Smooth muscle cell (in vitro differentiated cells): ENCODE measurements around the gene VWA7. TPM values are rescaled to one million over a fixed set of nuclear protein-coding genes. Genes with fewer than 3 reads are reported as not detected.

ENCODE experiments used
- DNase-seq: peaks from one replicate; lab custom pipeline; 2025; ENCODE audit not compliant: unreplicated experiment; lab: John Stamatoyannopoulos, UW
- H2AFZ ChIP-seq: fragments of 200-600 bp; sonication (generic); 2 replicates; pipeline ENCODE4 v1.6.0; 2016; ENCODE audit warnings: antibody characterized with exemption, low read depth, mild to moderate bottlenecking
- H3F3A ChIP-seq: fragments of 200-600 bp; sonication (generic); 2 replicates; pipeline ENCODE4 v1.6.0; 2017; ENCODE audit warnings: antibody characterized with exemption, low read depth
- H3K27ac ChIP-seq: fragments of 200-600 bp; sonication (generic); 2 replicates; pipeline ENCODE4 v1.5.1; 2016; ENCODE audit warnings: low read depth, mild to moderate bottlenecking
- H3K27me3 ChIP-seq: fragments of 200-600 bp; sonication (generic); 2 replicates; pipeline ENCODE4 v1.6.1; 2016; ENCODE audit warnings: low read depth, mild to moderate bottlenecking
- H3K36me3 ChIP-seq: fragments of 200-600 bp; sonication (generic); 2 replicates; pipeline ENCODE4 v1.5.1; 2016; ENCODE audit warnings: low read depth
- H3K4me1 ChIP-seq: fragments of 200-600 bp; sonication (generic); 2 replicates; pipeline ENCODE4 v1.5.1; 2016; ENCODE audit warnings: low read depth
- H3K4me2 ChIP-seq: fragments of 200-600 bp; sonication (generic); 2 replicates; pipeline ENCODE4 v1.6.0; 2016; ENCODE audit warnings: mild to moderate bottlenecking
- H3K4me3 ChIP-seq: fragments of 200-600 bp; sonication (generic); 2 replicates; pipeline ENCODE4 v1.5.1; 2016; ENCODE audit warnings: mild to moderate bottlenecking
- H3K79me2 ChIP-seq: fragments of 200-600 bp; sonication (generic); 2 replicates; pipeline ENCODE4 v1.6.0; 2016; ENCODE audit warnings: low read depth, mild to moderate bottlenecking
- H3K9ac ChIP-seq: fragments of 200-600 bp; sonication (generic); 2 replicates; pipeline ENCODE4 v1.6.0; 2016; ENCODE audit warnings: low read depth
- H3K9me3 ChIP-seq: fragments of 200-600 bp; sonication (generic); replicated peaks from 2 replicates; pipeline ENCODE4 v1.5.1; 2016; ENCODE audit warnings: low read depth
- H4K20me1 ChIP-seq: fragments of 200-600 bp; sonication (generic); 2 replicates; pipeline ENCODE4 v1.6.0; 2016; ENCODE audit warnings: low read depth
- WGBS: methylation state at CpG from one replicate; pipeline ENCODE4 v1.1.7; 2016; ENCODE audit warnings: low lambda C conversion rate; 5-methylcytosine and 5-hydroxymethylcytosine counted together
- polyA plus RNA-seq: library from polyadenylated mRNA; unstranded; fragments of >200 nt; fragmentation: Nextera tagmentation; extraction: Ambion mirVana; gene quantifications from 2 replicates; pipeline ENCODE4 v1.2.1, GENCODE V29; 2016
- total RNA-seq: library from RNA; depleted of rRNA; stranded (reverse); fragments of >200 nt; gene quantifications from 2 replicates; pipeline ENCODE4 v1.2.3, GENCODE V29; 2014
- TF ChIP-seq, protein P1 (sequence below): fragments of 200-600 bp; sonication (generic); IDR thresholded peaks from 2 replicates; pipeline ENCODE4 v1.5.1; 2017; ENCODE audit warnings: borderline replicate concordance, mild to moderate bottlenecking, antibody characterized with exemption; ENCODE audit not compliant: insufficient read depth, poor library complexity, severe bottlenecking

VWA7 gene
- total and polyA plus RNA-seq, 2 experiments from 2014 or later, result 0.08 to 0.58 TPM

DNA sequence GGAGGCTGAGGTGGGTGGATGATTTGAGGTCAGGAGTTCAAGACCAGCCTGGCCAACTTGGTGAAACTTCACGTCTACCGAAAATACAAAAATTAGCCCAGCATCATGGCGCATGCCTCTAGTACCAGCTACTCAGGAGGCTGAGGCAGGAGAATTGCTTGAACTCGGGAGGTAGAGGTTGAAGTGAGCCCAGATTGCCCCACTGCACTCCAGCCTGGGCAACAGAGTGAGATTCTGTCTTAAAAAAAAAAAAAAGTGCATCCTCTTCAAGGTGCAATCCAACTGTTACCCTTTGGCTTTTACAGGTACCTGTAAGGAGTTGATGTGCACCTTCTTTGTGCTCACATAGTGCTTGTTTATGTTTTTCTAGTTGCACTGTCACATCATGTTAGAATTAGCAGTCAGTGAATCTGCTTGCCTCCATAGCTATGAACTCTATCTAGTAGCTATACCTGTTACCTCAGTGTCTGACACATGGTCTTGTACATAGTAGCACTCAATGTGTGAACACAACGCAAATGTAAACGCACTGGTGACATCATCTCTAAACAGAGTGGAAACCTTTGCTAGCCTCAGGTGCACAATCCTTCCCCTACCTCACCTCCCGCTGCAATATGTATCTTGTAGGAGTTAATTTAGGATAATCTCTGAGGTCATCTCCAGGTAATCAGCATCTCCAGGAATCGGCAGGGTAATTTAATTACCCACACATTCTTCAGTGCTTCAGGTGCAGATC lies 27.7 kb downstream of the VWA7 start:
- H3K4me3 ChIP-seq, result no peak overlapping the region
- no peaks in the 10 kb centered on the region for H3K36me3 ChIP-seq
- DNase-seq, result no peak
- H3K9ac ChIP-seq, result no peak overlapping the region
- no peaks in the 10 kb centered on the region for H3K27me3 ChIP-seq
- TF ChIP-seq, protein P1, sequence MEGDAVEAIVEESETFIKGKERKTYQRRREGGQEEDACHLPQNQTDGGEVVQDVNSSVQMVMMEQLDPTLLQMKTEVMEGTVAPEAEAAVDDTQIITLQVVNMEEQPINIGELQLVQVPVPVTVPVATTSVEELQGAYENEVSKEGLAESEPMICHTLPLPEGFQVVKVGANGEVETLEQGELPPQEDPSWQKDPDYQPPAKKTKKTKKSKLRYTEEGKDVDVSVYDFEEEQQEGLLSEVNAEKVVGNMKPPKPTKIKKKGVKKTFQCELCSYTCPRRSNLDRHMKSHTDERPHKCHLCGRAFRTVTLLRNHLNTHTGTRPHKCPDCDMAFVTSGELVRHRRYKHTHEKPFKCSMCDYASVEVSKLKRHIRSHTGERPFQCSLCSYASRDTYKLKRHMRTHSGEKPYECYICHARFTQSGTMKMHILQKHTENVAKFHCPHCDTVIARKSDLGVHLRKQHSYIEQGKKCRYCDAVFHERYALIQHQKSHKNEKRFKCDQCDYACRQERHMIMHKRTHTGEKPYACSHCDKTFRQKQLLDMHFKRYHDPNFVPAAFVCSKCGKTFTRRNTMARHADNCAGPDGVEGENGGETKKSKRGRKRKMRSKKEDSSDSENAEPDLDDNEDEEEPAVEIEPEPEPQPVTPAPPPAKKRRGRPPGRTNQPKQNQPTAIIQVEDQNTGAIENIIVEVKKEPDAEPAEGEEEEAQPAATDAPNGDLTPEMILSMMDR, result no peak
- H4K20me1 ChIP-seq, result no peaks in the 10 kb centered on the region
- H3K9me3 ChIP-seq, result no peaks in the 10 kb centered on the region
- no peak overlapping the region for H3K27ac ChIP-seq
- no peak overlapping the region for H2AFZ ChIP-seq
- H3K4me1 ChIP-seq, result peaks cover 2% of the 10 kb centered on the region
- WGBS, result 92% methylated on average over 8 of the region's 8 CpGs
- no peak overlapping the region for H3K4me2 ChIP-seq
- no peaks in the 10 kb centered on the region for H3F3A ChIP-seq
- H3K79me2 ChIP-seq, result no peaks in the 10 kb centered on the region

DNA sequence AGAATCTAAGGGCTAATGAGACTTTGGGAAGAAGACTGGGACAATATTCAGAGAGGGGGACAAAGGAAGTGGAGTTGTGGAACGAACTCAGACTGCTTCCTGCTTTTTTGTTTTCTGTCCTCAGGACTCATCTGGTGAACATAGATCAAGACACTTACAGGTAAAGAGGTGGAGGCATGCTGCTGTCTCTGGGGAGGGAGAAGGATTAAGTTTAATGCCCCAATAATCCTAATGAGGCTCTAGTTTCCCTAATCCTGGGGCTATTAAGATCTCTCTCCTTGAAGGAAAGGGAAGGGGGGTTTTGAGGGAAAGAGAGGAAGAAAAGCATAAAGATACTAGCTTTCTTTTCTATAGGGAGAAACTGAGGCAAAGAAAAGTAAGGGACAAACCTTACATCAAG lies 32.7 kb downstream of the VWA7 start:
- TF ChIP-seq, protein P1, result no peak
- Histone ChIP-seq H3K79me2 (no peaks in the 10 kb centered on the region), H3K27ac (no peak overlapping the region), H3K4me2 (no peak overlapping the region), H3K9me3 (no peaks in the 10 kb centered on the region), H3K4me1 (peaks cover 20% of the 10 kb centered on the region), H4K20me1 (no peaks in the 10 kb centered on the region), H3K36me3 (no peaks in the 10 kb centered on the region), H3K27me3 (no peaks in the 10 kb centered on the region), H2AFZ (no peak overlapping the region), H3K9ac (no peak overlapping the region), H3F3A (no peaks in the 10 kb centered on the region), H3K4me3 (no peak overlapping the region)
- 92% methylated on average over 1 of the region's 1 CpG for WGBS
- no peak for DNase-seq

GRCh38 chr6:31742894-31743293 lies 34.2 kb downstream of the VWA7 start:
- no peaks in the 10 kb centered on the region for H3K79me2 ChIP-seq
- TF ChIP-seq, protein P1, result no peak
- no peak overlapping the region for H3K9ac ChIP-seq
- H4K20me1 ChIP-seq, result no peaks in the 10 kb centered on the region
- no peaks in the 10 kb centered on the region for H3K36me3 ChIP-seq
- no peaks in the 10 kb centered on the region for H3K27me3 ChIP-seq
- no peaks in the 10 kb centered on the region for H3K9me3 ChIP-seq
- H3F3A ChIP-seq, result peaks cover 7% of the 10 kb centered on the region
- WGBS, result 93% methylated on average over 3 of the region's 3 CpGs
- no peak overlapping the region for H3K4me3 ChIP-seq
- no peak overlapping the region for H3K27ac ChIP-seq
- H3K4me2 ChIP-seq, result no peak overlapping the region
- H2AFZ ChIP-seq, result no peak overlapping the region
- peaks cover 34% of the 10 kb centered on the region for H3K4me1 ChIP-seq
- no peak for DNase-seq

- 95% methylated on average over 2 of the region's 2 CpGs for WGBS
- DNase-seq, result no peak
- peaks cover 10% of the 10 kb centered on the region for H3F3A ChIP-seq
- H3K36me3 ChIP-seq, result no peaks in the 10 kb centered on the region
- peaks cover 44% of the 10 kb centered on the region for H3K4me1 ChIP-seq
- H3K4me3 ChIP-seq, result no peak overlapping the region
- peaks cover 2% of the 10 kb centered on the region for H3K79me2 ChIP-seq
- no peaks in the 10 kb centered on the region for H4K20me1 ChIP-seq
- H3K9me3 ChIP-seq, result no peaks in the 10 kb centered on the region
- TF ChIP-seq, protein P1, result no peak
- H3K27me3 ChIP-seq, result no peaks in the 10 kb centered on the region
- no peak overlapping the region for H2AFZ ChIP-seq
- H3K27ac ChIP-seq, result no peak overlapping the region
- H3K9ac ChIP-seq, result no peak overlapping the region
- no peak overlapping the region for H3K4me2 ChIP-seq
Observed at GRCh38 chr6:31741815-31742214, 35.3 kb downstream of the VWA7 start.
